SK-N-SH (cell line): ENCODE results near the gene TXNDC8.

Source experiments
- POLR2AphosphoS5 ChIP-seq: IDR thresholded peaks from 2 replicates; pipeline ENCODE4 v1.6.1; 2012; ENCODE audit warnings: low read depth, low read length
- REST ChIP-seq: IDR thresholded peaks from 2 replicates; pipeline ENCODE4 v1.6.1; 2012; ENCODE audit warnings: mild to moderate bottlenecking, low read depth, low read length, moderate library complexity
- SIN3A ChIP-seq: IDR thresholded peaks from 2 replicates; pipeline ENCODE4 v1.6.1; 2012; ENCODE audit warnings: low read depth, mild to moderate bottlenecking, low read length, moderate library complexity, borderline replicate concordance
- TF ChIP-seq, protein P1 (sequence below): fragments of 200-600 bp; sonication (generic); IDR thresholded peaks from 2 replicates; pipeline ENCODE4 v1.6.1; 2017; ENCODE audit warnings: antibody characterized with exemption, mild to moderate bottlenecking, moderate library complexity

- TF ChIP-seq, protein P1, sequence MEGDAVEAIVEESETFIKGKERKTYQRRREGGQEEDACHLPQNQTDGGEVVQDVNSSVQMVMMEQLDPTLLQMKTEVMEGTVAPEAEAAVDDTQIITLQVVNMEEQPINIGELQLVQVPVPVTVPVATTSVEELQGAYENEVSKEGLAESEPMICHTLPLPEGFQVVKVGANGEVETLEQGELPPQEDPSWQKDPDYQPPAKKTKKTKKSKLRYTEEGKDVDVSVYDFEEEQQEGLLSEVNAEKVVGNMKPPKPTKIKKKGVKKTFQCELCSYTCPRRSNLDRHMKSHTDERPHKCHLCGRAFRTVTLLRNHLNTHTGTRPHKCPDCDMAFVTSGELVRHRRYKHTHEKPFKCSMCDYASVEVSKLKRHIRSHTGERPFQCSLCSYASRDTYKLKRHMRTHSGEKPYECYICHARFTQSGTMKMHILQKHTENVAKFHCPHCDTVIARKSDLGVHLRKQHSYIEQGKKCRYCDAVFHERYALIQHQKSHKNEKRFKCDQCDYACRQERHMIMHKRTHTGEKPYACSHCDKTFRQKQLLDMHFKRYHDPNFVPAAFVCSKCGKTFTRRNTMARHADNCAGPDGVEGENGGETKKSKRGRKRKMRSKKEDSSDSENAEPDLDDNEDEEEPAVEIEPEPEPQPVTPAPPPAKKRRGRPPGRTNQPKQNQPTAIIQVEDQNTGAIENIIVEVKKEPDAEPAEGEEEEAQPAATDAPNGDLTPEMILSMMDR: no peak
- TF ChIP-seq REST (no peak), POLR2AphosphoS5 (no peak), SIN3A (no peak)
Observed at GRCh38 chr9:110327716-110328115, 9.9 kb downstream of the TXNDC8 start.
